NOMO-1 (cell line): ENCODE measurements around the gene IRX4.
"Not testable (repeated sequence)": the region's sequence is repeated elsewhere in the genome, so short reads cannot be mapped to it uniquely, and the experiment has no call there.

ENCODE experiments used
- DNase-seq, 2 experiments: peaks; one replicate each; lab custom pipeline; 2025; ENCODE audit not compliant: unreplicated experiment in 2 of 2; lab: John Stamatoyannopoulos, UW

The IRX4 gene

GRCh38 chr5:1879292-1880263, 3.1 kb downstream of the IRX4 start:
- DNase-seq: no peak

- no peak for DNase-seq
These were observed 4.5 kb downstream of the IRX4 start for GRCh38 chr5:1878050-1878849.

GRCh38 chr5:1877103-1878049, 5.3 kb downstream of the IRX4 start:
- no peak for DNase-seq

GRCh38 chr5:1876660-1877064, 6.1 kb downstream of the IRX4 start:
- no peak for DNase-seq

DNA sequence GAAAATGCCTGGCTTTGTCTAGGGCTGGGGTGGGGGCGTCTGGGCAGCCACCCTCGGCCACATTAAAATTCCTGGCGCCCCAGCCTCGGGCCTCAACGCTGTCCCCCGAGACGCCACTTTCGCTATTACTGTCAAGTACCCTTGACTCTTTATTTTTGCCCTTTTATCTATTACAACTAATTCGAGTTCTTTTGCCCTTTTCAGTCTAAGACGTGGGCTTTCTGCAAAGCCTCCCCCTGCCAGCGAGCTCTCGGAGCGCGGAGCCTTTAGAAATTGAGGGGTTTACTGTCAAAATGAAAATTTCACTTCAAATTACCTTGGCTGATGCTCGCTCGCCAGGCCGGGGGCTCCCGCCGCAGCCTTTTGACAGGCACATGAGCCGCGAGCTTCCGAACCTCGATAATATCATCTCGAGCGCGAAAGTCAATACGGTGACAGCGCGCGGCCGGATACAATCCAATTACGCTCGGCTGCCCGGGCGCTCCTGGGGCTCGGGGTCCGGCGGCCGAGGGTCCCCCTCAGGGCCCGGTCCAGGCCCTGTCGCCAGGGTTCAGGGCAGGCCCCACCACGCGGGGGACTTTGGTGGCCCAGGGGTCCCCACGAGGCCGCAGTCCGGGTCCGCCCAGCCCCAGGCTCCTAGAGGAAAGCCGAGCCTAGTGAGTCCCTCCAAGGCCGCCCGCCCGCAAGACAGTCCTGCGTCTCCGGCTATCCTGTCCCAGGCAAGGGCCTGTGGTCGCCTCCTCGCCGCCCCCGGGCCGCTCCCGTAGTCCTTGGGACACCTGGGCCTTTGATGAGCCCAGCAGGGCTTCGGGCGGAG, 6.7 kb downstream of the IRX4 start:
- no peak for DNase-seq

DNA sequence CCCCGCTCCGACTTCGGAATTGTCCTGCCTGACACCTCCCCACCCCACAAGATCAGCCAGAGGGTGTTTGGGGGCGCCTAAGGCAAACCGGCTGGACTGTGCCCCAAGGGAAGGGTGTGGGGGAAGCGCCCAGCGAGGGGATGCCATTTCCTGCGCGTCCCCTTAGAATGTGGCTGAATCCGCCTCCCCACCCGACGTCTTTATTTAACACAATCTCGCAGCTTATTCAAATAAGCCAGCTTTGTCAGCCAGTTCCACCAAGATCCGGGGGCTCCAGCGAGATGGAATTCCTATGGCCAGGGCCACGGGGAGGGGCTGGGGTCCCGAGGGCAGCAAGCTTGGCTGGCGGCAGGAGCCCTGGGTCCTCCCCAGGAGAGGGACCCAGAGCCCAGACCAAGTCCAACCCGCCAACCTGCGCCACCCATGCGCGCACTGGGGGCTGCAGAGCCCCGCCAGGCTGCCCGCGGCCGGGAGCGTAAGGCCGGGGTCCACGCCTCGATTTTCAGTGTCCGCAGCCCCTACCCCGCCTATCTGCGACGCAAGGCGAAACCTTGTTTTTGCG, 7.4 kb downstream of the IRX4 start:
- no peak for DNase-seq

DNA sequence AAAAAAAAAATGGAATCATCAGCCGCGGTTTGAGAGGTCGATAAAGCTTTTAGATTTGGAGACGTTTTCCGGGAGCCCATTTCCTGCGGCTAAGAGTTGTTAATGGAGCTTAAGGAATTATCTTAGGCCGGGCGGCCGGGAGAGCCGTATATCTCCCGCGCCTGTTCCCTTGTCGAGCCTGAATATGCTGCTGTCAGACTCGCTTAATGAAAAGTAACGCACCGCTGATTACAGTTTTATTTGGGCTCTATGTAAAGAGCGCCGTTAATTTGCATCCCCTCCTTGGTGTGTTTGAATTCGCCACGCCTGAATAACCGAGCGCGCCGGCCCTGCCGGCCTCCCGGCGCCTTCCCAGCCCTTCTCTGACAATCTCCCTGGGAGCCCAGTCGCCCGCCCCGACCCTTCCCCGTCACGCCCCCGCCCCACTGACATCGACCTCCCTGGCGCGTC, 7.9 kb downstream of the IRX4 start:
- no peak for DNase-seq

GRCh38 chr5:1874348-1874747, 8.4 kb downstream of the IRX4 start:
- DNase-seq: no peak

DNA sequence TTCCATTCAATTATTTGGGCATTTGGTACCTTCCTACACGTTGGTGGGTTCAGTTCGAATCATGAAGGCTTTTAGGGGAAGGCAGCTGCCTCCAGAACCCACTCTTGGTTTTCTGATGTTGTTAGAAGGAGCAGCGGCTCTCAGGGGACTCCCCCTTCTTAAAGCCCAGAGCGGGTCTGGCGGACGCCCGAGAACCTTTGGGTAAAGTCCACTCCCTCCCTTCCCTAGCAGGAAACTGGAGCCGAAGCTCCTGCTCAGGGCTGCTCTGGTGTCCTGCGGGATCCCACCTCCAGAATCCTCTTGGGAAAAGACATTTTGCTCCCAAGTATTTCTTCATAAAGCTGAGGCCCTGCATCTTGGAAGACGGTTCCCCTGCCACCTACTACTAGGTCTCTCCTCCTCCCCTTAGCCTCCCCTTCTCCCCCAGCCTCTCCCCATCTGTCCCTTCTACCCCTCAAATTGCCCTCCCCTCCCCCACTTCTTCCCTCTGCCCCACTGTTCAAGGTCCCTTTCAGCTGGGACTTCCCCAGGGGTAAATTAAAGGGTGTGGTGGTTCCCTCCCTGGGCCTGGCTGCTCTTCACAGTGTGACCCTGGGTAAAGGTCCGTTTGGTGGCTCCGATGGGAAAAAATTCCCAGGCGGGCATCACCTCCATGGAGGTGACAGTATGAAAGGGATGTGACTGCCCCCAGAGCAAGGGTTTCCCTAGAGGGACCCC, 9.3 kb downstream of the IRX4 start:
- no peak for DNase-seq

DNA sequence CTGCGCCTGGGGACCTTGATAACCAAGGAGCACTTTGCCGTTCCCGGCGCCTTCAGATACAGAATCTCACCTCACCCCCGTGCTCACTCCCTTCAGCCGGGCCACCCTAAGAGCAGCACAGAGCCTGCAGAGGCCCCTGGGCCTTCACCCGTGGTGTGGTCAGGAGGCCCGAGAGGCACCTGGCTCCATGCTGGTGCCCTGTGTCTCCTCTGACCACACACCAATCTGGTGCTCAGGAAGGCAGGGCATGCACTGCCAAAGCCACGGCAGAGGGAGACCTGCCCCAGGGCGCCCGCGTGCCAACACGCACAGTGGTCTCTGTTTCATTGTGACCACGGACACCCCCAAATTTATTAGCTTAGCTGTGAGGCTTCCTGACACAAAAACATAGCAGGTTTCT, 11.3 kb downstream of the IRX4 start:
- no peak for DNase-seq

GRCh38 chr5:1870435-1871272, 12.1 kb downstream of the IRX4 start:
- not testable (repeated sequence) for DNase-seq

DNA sequence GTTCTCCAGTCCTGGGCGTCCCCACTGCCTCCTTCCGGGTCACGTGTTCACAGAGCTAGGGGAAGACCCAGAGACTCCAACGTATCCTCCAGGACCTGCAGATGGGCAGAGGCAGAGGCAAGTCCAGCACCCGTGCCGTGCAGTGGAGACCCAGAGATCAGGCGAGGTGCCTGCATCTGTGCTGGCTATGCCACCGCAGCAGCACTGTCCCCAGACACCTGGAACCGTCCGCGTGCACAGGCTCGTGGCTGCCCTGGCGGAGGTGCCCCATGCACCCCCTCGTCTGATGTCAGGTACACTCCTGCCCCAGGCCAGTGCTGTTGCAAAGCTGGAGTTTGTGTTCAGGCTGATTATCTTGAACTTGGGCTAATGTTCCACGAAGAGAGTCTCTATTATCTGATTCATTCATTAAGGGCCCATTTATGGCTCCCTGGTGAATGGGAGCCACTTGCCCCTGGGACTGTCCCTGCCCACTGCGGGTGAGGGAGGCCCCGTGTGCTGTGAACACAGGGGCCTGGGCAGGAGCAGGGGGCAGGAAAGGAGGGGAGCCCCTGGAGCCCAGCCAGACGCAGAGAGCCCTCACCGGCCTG, 13.7 kb downstream of the IRX4 start:
- DNase-seq: no peak

- DNase-seq: no peak
These were observed 14.9 kb downstream of the IRX4 start for GRCh38 chr5:1867815-1868143.

DNA sequence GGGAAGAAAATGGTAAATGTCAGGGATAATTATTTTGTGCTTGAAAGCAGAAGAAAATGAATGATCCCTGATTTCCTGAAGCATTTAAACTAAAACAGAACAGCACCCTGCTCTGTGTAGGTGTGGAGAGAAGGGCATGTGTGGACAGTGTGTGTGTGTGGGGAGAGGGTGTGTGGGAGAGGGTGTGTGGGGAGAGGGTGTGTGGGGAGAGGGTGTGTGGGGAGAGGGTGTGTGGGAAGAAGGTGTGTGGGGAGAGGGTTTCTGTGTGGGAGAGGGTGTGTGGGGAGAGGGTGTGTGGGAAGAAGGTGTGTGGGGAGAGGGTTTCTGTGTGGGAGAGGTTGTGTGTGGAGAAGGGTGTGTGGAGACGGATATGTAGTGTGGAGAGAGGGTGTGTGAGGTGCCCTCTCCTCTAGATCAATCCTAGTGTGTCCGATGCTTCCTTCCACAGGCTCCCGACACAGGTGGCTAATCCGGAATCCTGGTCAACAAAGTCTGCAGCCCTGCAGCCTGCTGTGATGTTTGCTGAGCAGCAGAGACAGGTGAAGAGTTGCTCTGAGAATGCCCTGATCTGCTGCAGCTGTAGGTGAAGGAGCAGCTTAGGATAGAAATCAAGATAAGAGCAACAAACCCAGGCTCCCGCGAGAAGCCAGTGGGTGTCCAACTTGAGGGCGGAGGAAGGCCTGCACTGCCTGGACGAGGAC, 15.5 kb downstream of the IRX4 start:
- no peak for DNase-seq

- no peak for DNase-seq
These were observed 16.8 kb downstream of the IRX4 start for GRCh38 chr5:1865948-1866347.

DNA sequence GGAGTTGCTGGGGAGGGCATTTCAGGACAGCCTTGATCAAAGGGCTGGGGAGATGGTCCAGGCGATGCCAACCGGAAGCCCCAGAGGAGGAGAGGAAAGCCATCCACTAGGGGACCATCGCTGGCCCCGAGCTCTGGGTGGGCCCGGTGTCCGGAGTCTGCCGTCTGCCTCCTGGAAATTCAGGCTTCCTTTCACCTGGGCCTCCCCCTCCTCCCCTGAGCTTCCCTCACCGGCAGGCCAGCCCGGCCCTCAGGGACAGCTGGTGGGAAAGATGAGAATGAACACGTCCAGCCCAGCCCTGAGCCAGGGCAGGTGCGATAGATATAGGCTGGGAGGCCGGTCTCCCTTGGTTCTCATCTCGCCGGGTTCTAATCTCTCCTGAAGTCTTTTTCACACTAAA, 17.2 kb downstream of the IRX4 start:
- DNase-seq: no peak

GRCh38 chr5:1864896-1865440, 17.8 kb downstream of the IRX4 start:
- no peak for DNase-seq
